ENCODE measurements around the gene TRPV5.

The TRPV5 gene

DNA sequence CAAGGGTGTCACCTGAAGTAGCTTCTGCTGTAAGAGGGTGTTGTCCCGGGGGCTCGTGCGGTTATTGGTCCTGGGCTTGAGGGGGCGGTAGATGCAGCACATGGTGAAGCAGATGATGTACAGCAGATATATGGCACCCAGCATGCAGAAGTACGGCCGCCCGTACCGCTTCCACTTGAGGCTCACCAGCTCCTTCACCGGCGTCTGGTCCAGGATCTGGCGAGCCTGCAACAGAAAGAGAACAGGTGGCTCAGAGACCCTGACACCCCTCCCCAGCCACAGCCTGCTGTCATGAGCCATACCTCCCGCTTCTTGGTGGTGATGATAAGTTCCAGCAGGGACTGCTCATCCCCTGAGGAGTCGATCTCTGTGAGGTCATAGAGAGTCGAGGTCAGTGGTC is 58.1 kb downstream of the TRPV5 start:
- Histone ChIP-seq H3K4me2 (ENCODE audit: low read length) (no peak overlapping the region), H3K27me3 (ENCODE audit: low read depth, low read length) (peaks cover 21% of the 10 kb centered on the region), H3K36me3 (replicated peaks; ENCODE audit: low read depth, low read length) (no peaks in the 10 kb centered on the region), H3K4me3 (ENCODE audit: low read length) (no peak overlapping the region), H3K79me2 (ENCODE audit: low read length) (no peaks in the 10 kb centered on the region), H4K20me1 (ENCODE audit: insufficient read depth, low read length) (no peaks in the 10 kb centered on the region), H2AFZ (ENCODE audit: low read depth, low read length) (no peak overlapping the region), H3K27ac (ENCODE audit: low read length) (no peak overlapping the region), H3K4me1 (ENCODE audit: low read length) (no peaks in the 10 kb centered on the region), H3K9ac (ENCODE audit: low read length) (no peak overlapping the region), H3K9me3 (ENCODE audit: insufficient read depth, low read length) (no peaks in the 10 kb centered on the region)
- TF ChIP-seq CTCF (IDR thresholded peaks at IDR 0.05; ENCODE audit: low read depth, low read length) (no peak), EZH2phosphoT487 (IDR thresholded peaks at IDR 0.05; ENCODE audit: low read depth) (no peak)

DNA sequence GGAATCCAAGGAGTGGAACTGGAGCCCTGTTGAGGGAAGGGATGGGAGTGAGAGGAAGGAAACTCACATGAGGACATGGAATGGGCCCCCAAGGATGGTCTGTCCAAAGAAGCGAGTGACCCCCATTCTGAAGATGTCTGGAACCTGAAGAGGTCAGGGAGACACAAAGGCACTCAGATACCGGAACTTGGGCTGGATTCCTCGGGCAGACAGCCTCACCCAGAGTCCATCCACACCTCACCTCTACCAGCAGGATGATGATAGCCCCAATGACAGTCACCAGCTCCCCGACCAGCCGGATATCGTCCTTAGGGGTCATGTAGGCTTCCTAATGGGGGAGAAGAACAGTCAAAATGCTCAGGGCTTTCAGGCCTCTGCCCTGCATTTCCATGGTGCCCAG is 58.7 kb downstream of the TRPV5 start:
- no peaks in the 10 kb centered on the region for H4K20me1 ChIP-seq (ENCODE audit: insufficient read depth, low read length)
- H3K4me3 ChIP-seq (ENCODE audit: low read length) = no peak overlapping the region
- no peak overlapping the region for H3K9ac ChIP-seq (ENCODE audit: low read length)
- no peaks in the 10 kb centered on the region for H3K9me3 ChIP-seq (ENCODE audit: insufficient read depth, low read length)
- no peak overlapping the region for H2AFZ ChIP-seq (ENCODE audit: low read depth, low read length)
- H3K79me2 ChIP-seq (ENCODE audit: low read length) = no peaks in the 10 kb centered on the region
- H3K4me1 ChIP-seq (ENCODE audit: low read length) = no peaks in the 10 kb centered on the region
- no peaks in the 10 kb centered on the region for H3K36me3 ChIP-seq (replicated peaks; ENCODE audit: low read depth, low read length)
- H3K4me2 ChIP-seq (ENCODE audit: low read length) = no peak overlapping the region
- peaks cover 15% of the 10 kb centered on the region for H3K27me3 ChIP-seq (ENCODE audit: low read depth, low read length)
- no peak overlapping the region for H3K27ac ChIP-seq (ENCODE audit: low read length)
- TF ChIP-seq EZH2phosphoT487 (IDR thresholded peaks at IDR 0.05; ENCODE audit: low read depth) = no peak

- H3K9me3 ChIP-seq (ENCODE audit: insufficient read depth, low read length) = no peaks in the 10 kb centered on the region
- no peak overlapping the region for H3K4me2 ChIP-seq (ENCODE audit: low read length)
- H2AFZ ChIP-seq (ENCODE audit: low read depth, low read length) = no peak overlapping the region
- H4K20me1 ChIP-seq (ENCODE audit: insufficient read depth, low read length) = no peaks in the 10 kb centered on the region
- TF ChIP-seq EZH2phosphoT487 (IDR thresholded peaks at IDR 0.05; ENCODE audit: low read depth) (no peak), CTCF (IDR thresholded peaks at IDR 0.05; ENCODE audit: low read depth, low read length) (no peak)
- H3K4me1 ChIP-seq (ENCODE audit: low read length) = no peaks in the 10 kb centered on the region
- peaks cover 10% of the 10 kb centered on the region for H3K27me3 ChIP-seq (ENCODE audit: low read depth, low read length)
- H3K36me3 ChIP-seq (replicated peaks; ENCODE audit: low read depth, low read length) = no peaks in the 10 kb centered on the region
- no peaks in the 10 kb centered on the region for H3K79me2 ChIP-seq (ENCODE audit: low read length)
- no peak overlapping the region for H3K4me3 ChIP-seq (ENCODE audit: low read length)
- no peak overlapping the region for H3K9ac ChIP-seq (ENCODE audit: low read length)
- no peak overlapping the region for H3K27ac ChIP-seq (ENCODE audit: low read length)
These were observed 59.1 kb downstream of the TRPV5 start for GRCh38 chr7:142874409-142874808.

- H3K4me3 ChIP-seq (ENCODE audit: low read length) = no peak overlapping the region
- H3K79me2 ChIP-seq (ENCODE audit: low read length) = no peaks in the 10 kb centered on the region
- no peaks in the 10 kb centered on the region for H3K9me3 ChIP-seq (ENCODE audit: insufficient read depth, low read length)
- H3K4me2 ChIP-seq (ENCODE audit: low read length) = no peak overlapping the region
- peaks cover 5% of the 10 kb centered on the region for H3K27me3 ChIP-seq (ENCODE audit: low read depth, low read length)
- H3K36me3 ChIP-seq (replicated peaks; ENCODE audit: low read depth, low read length) = no peaks in the 10 kb centered on the region
- H4K20me1 ChIP-seq (ENCODE audit: insufficient read depth, low read length) = no peaks in the 10 kb centered on the region
- no peak overlapping the region for H3K9ac ChIP-seq (ENCODE audit: low read length)
- no peak overlapping the region for H2AFZ ChIP-seq (ENCODE audit: low read depth, low read length)
- no peaks in the 10 kb centered on the region for H3K4me1 ChIP-seq (ENCODE audit: low read length)
- TF ChIP-seq CTCF (IDR thresholded peaks at IDR 0.05; ENCODE audit: low read depth, low read length) (no peak), EZH2phosphoT487 (IDR thresholded peaks at IDR 0.05; ENCODE audit: low read depth) (no peak)
- no peak overlapping the region for H3K27ac ChIP-seq (ENCODE audit: low read length)
These were observed 59.7 kb downstream of the TRPV5 start for GRCh38 chr7:142873871-142874270.
